ENCODE measurements around the gene CSRNP3.
A peak's percentile ranks its signal among the peaks of the same experiment; 100 is the strongest.

Gene CSRNP3

GRCh38 chr2:165572151-165572550, 102.7 kb downstream of the CSRNP3 start:
- Histone ChIP-seq H3K9me3 (ENCODE audit: control insufficient read depth, insufficient read depth, low read depth, low read length) (no peaks in the 10 kb centered on the region), H3K27ac (ENCODE audit: extremely low read depth, low read depth, low read length) (peak overlapping the region; percentile 40), H3K36me3 (ENCODE audit: control insufficient read depth in 2 of 2, insufficient read depth in 1 of 2, low read length in 2 of 2) (no peaks in the 10 kb centered on the region), H3K4me1 (ENCODE audit: control insufficient read depth, insufficient read depth, low read length) (peaks cover 11% of the 10 kb centered on the region), H3K4me3 (ENCODE audit: low read depth, low read length) (no peak overlapping the region)
- TF ChIP-seq OSR2 (tag by site-specific recombination; IDR thresholded peaks at IDR 0.05) (peak; percentile 59; the same call in 1 of the 2 replicates), ZNF600 (tag by site-specific recombination; IDR thresholded peaks at IDR 0.05) (peak; percentile 48; the same call in 1 of the 2 replicates), ZNF660 (tag by site-specific recombination; IDR thresholded peaks at IDR 0.05) (peak; percentile 47; the same call in 1 of the 2 replicates), ZNF10 (tag by site-specific recombination; IDR thresholded peaks at IDR 0.05) (no peak), ZBTB49 (tag by site-specific recombination; IDR thresholded peaks at IDR 0.05; ENCODE audit: low read depth) (no peak), ZNF138 (tag by site-specific recombination; IDR thresholded peaks at IDR 0.05; ENCODE audit: borderline replicate concordance) (no peak), ZBTB44 (tag by site-specific recombination; IDR thresholded peaks at IDR 0.05) (peak; percentile 63; the same call in 1 of the 2 replicates), YY2 (tag by site-specific recombination; IDR thresholded peaks at IDR 0.05) (no peak), ZSCAN18 (tag by site-specific recombination; IDR thresholded peaks at IDR 0.05) (no peak), ZBTB17 (tag by site-specific recombination; IDR thresholded peaks at IDR 0.05) (peak; percentile 85), SCRT2 (tag by site-specific recombination; IDR thresholded peaks at IDR 0.05) (peak; percentile 63; the same call in 1 of the 2 replicates), ZNF366 (tag by site-specific recombination; conservative IDR thresholded peaks at IDR 0.05) (peak; percentile 15; the same call in 1 of the 2 replicates), ZNF561 (tag by site-specific recombination; IDR thresholded peaks at IDR 0.05; ENCODE audit: borderline replicate concordance) (0 out of 2 replicates have a peak, but pooled peaks have one; percentile 25), ZNF24 (tag by site-specific recombination; IDR thresholded peaks at IDR 0.05) (0 out of 2 replicates have a peak, but pooled peaks have one; percentile 21), ZNF585B (tag by site-specific recombination; IDR thresholded peaks at IDR 0.05) (no peak), ZNF677 (tag by site-specific recombination; IDR thresholded peaks at IDR 0.05) (no peak), ZNF223 (tag by site-specific recombination; IDR thresholded peaks at IDR 0.05) (no peak), TRIM28 (IDR thresholded peaks at IDR 0.05; ENCODE audit: borderline replicate concordance, low read length) (peak; percentile 97), ZNF776 (tag by site-specific recombination; IDR thresholded peaks at IDR 0.05; ENCODE audit: borderline replicate concordance) (no peak)
- CTCF ChIA-PET = interaction anchor here (0.7 to 0.8 kb wide), 3 partner anchors 9 to 588 kb away, joined by 3 read pairs; no protein-coding TSS in a partner anchor
- POLR2A ChIA-PET = interaction anchor here (1.0 kb wide), 1 partner anchor 103 kb away, joined by 4 read pairs; the partner anchor contains the start of gene CSRNP3
